Ovary (tissue), 9 donors: ENCODE data around the gene PLXNA2. TPM values are rescaled to one million over a fixed set of nuclear protein-coding genes. Genes with fewer than 3 reads are reported as not detected.
A peak's percentile ranks its signal among the peaks of the same experiment; 100 is the strongest.

Experiments
- DNase-seq, 5 donors: peaks; one replicate each; pipeline ENCODE4 v3.0.0-alpha.2; 2019 to 2020
- H3K27ac ChIP-seq, 2 donors: fragments of 200-600 bp; one replicate each; pipeline versions ENCODE4 v1.5.1 to v1.8.0; 2019 to 2022
- H3K27me3 ChIP-seq: fragments of 200-600 bp; one replicate; pipeline ENCODE4 v1.8.0; 2022
- H3K36me3 ChIP-seq: fragments of 200-600 bp; sonication (generic); one replicate; pipeline ENCODE4 v1.5.1; 2019
- H3K4me1 ChIP-seq: one replicate; pipeline ENCODE4 v1.8.1; 2013; ENCODE audit warnings: mild to moderate bottlenecking, moderate library complexity; ENCODE audit not compliant: insufficient read depth
- H3K4me3 ChIP-seq: fragments of 200-600 bp; sonication (generic); one replicate; pipeline ENCODE4 v1.5.1; 2017
- H3K9me3 ChIP-seq, 2 donors: fragments of 200-600 bp in 1 of 2; sonication (generic) in 1 of 2; one replicate each; pipeline versions ENCODE4 v1.5.1 to v1.8.1; 2013 to 2019; ENCODE audit warnings: mild to moderate bottlenecking in 1 of 2, moderate library complexity in 1 of 2
- CTCF ChIP-seq, 3 donors: fragments of 450-650 bp in 2 of 3; fragments of 200-600 bp in 1 of 3; IDR thresholded peaks; one replicate each; pipeline versions ENCODE4 v1.5.1 to v1.8.0; 2016 to 2022; ENCODE audit warnings: antibody characterized with exemption in 3 of 3, mild to moderate bottlenecking in 1 of 3
- EP300 ChIP-seq: sonication (generic); formaldehyde crosslinking; IDR thresholded peaks from one replicate; pipeline ENCODE4 v1.6.1; 2017; ENCODE audit warnings: antibody characterized with exemption
- POLR2A ChIP-seq: fragments of 450-650 bp; IDR thresholded peaks from one replicate; pipeline ENCODE4 v1.6.1; 2017; ENCODE audit warnings: antibody characterized with exemption, mild to moderate bottlenecking, moderate library complexity
- WGBS, 3 donors: extraction: QIAGEN DNeasy Blood & Tissue Kit in 1 of 3; methylation state at CpG; one replicate each; pipeline versions ENCODE4 v1.1.5 to v1.1.7; 2013 to 2017; 5-methylcytosine and 5-hydroxymethylcytosine counted together
- intact Hi-C, 4 donors: fragments of 100-400 bp; cut with DNase I; formaldehyde crosslinking; loops; one replicate each; pipeline versions ENCODE4 v1.11.0 to v1.15.1; 2022 to 2023
- polyA plus RNA-seq, 2 donors: library from polyadenylated mRNA; stranded (reverse); fragments of 200-250 nt in 1 of 2; fragments of 350-450 nt in 1 of 2; fragmentation: Illumina TruSeq in 1 of 2; extraction: RNeasy Lipid Tissue Mini Kit (QIAGEN cat#74804) in 1 of 2; gene quantifications; one replicate each; pipeline ENCODE4 v1.2.3, GENCODE V29; 2013 to 2014
- total RNA-seq, 7 donors: library from RNA; depleted of rRNA in 2 of 7; stranded (reverse); fragments of >200 nt in 2 of 7; fragmentation: NEBNext Ultra II Directional in 3 of 7; extraction: Animal tissue kit (Norgen Biotek cat#: 25700) in 3 of 7; gene quantifications; one replicate each; pipeline versions ENCODE4 v1.1.0 to v1.2.4, GENCODE V29; 2016 to 2023
- donor health status: DM: no; HTN: no; CAD: no; lungs with moderate emphysema.
- donor health status: DM: no; HTN: no; CAD: no.
- donor health status: Bipolar disorder and iron deficiency.
- donor health status: DM: yes; HTN: yes; CAD: no.
- donor health status: DM: no; HTN: no; CAD: no.
- donor health status: DM: yes; HTN: yes; CAD: no.

The PLXNA2 gene
- total and polyA plus RNA-seq, 9 donors: 10.7 to 71.5 (median 44.0) TPM

GRCh38 chr1:208047975-208048374, 196.2 kb downstream of the PLXNA2 start:
- H3K9me3 ChIP-seq: no peaks in the 10 kb centered on the region
- peak; percentile 69 to 82 (median 75) for DNase-seq
- H3K27ac ChIP-seq: peak overlapping the region; percentile 40 to 79
- no peaks in the 10 kb centered on the region for H3K36me3 ChIP-seq
- peaks cover 39% of the 10 kb centered on the region for H3K4me1 ChIP-seq
- no peak overlapping the region for H3K4me3 ChIP-seq
- TF ChIP-seq EP300 (no peak), CTCF (IDR thresholded peaks at IDR 0.05) (no peak), POLR2A (no peak)
- intact Hi-C loops: loop anchor here in 1 of 4 donors (10.0 kb wide), 1 partner anchor 47 kb away; no protein-coding TSS in a partner anchor
- WGBS, 3 donors: 1 to 10% (median 5%) methylated on average over 2 to 6 of the region's 6 CpGs
- H3K27me3 ChIP-seq: no peaks in the 10 kb centered on the region

- peaks cover 42% of the 10 kb centered on the region for H3K4me1 ChIP-seq
- intact Hi-C loops: loop anchor here in 1 of 4 donors (10.0 kb wide), 1 partner anchor 47 kb away; no protein-coding TSS in a partner anchor
- peak; percentile 19 for TF ChIP-seq EP300
- no peak for TF ChIP-seq POLR2A
- no peak for TF ChIP-seq CTCF (IDR thresholded peaks at IDR 0.05)
Observed at GRCh38 chr1:208047476-208047934, 196.7 kb downstream of the PLXNA2 start.

GRCh38 chr1:208045463-208046260, 198.5 kb downstream of the PLXNA2 start:
- Histone ChIP-seq H3K27ac (peak overlapping the region; percentile 21 to 73), H3K4me1 (peaks cover 42% of the 10 kb centered on the region), H3K27me3 (no peaks in the 10 kb centered on the region), H3K36me3 (no peaks in the 10 kb centered on the region), H3K9me3 (no peaks in the 10 kb centered on the region), H3K4me3 (no peak overlapping the region)
- intact Hi-C loops: loop anchor here in 1 of 4 donors (10.0 kb wide), 1 partner anchor 49 kb away; no protein-coding TSS in a partner anchor
- no peak for DNase-seq
- TF ChIP-seq EP300: no peak
- no peak for TF ChIP-seq POLR2A
- 72 to 75% (median 73%) methylated on average over 16 of the region's 16 CpGs for WGBS, 3 donors

More at GRCh38 chr1:208047476-208047934, 196.7 kb downstream of the PLXNA2 start:
- DNase-seq: peak; percentile 85 to 96 (median 96)
- no peak overlapping the region for H3K4me3 ChIP-seq
- WGBS, 3 donors: 1 to 14% (median 7%) methylated on average over 6 of the region's 6 CpGs
- H3K9me3 ChIP-seq: no peaks in the 10 kb centered on the region
- H3K36me3 ChIP-seq: no peaks in the 10 kb centered on the region
- peak overlapping the region; percentile 40 to 79 for H3K27ac ChIP-seq
- H3K27me3 ChIP-seq: no peaks in the 10 kb centered on the region

GRCh38 chr1:208044589-208045462, 199.4 kb downstream of the PLXNA2 start:
- WGBS, 3 donors: 73 to 78% (median 75%) methylated on average over 27 of the region's 27 CpGs
- TF ChIP-seq POLR2A: no peak
- no peak for TF ChIP-seq CTCF (IDR thresholded peaks at IDR 0.05)
- no peak for TF ChIP-seq EP300
- Histone ChIP-seq H3K9me3 (no peaks in the 10 kb centered on the region), H3K4me1 (peaks cover 42% of the 10 kb centered on the region), H3K27me3 (no peaks in the 10 kb centered on the region), H3K4me3 (no peak overlapping the region), H3K36me3 (no peaks in the 10 kb centered on the region), H3K27ac (peak overlapping the region in 1 of 2 donors; percentile 67)
- intact Hi-C loops: loop anchor here in 1 of 4 donors (5.0 to 10.0 kb wide), 2 partner anchors 50 to 197 kb away; partner anchors contain the start of gene PLXNA2
- no peak for DNase-seq
